GM18498 (cell line): ENCODE data around the gene OR52I2.

ENCODE experiments used
- ATAC-seq: cut with Tn5 transposase; IDR thresholded peaks from one replicate; pipeline ENCODE4 v1.9.1; 2021; ENCODE audit warnings: mild to moderate bottlenecking, moderate library complexity; ENCODE audit not compliant: unreplicated experiment

The OR52I2 gene

DNA sequence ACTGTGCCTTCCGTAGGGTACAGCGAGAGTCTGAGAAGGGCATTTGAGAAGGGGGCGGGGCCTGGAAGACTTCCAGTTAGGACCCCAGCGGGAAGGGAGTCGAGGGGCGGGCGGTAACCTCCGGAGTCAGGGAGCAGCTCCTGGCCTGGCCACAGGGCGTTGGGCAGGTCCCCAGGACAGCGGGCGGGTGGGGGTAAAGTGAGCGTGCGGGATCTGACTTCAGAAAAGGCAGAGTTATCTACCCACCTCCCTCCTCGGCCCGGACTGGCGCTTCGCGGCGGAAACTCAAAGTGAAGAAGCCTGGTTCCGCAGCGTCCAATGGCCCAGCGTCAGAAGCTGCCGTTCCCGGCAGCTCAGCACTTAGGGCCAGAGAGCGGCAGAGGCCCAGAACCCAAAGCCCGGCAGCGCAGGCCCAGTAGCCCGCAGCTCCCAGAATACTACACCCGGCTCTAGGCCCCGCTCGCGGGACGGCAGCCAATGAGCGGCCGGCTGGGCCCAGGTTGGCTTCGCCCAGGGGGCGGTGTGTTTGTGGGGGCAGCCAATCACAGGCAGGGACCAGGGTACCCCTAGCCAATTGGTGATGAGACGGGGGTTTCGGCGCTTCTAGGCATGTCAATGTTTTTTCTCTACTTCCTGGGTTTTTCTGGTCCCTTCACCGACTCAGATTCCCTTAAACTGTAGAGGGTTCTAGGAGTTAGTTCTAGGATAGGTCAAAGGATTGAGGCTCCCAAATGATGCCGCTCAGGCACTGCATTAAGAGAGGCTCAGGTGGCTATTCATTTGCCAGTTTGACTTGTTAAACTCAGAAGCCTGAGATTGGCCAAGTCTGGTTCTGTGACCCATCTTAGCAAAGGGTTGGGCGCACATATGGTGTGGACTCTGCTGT is 26.5 kb downstream of the OR52I2 start, which contains the start of gene TRIM68:
Gene TRIM68 (minus strand): TSS at position 451 of the 886 bp plus-strand sequence. CDS start 2,727 bp downstream, outside the sequence.
- peak; percentile 100 for ATAC-seq

- no peak for ATAC-seq
Observed at GRCh38 chr11:4610258-4610935, 28.9 kb downstream of the OR52I2 start.

- no peak for ATAC-seq
Observed at GRCh38 chr11:4611986-4612385, 30.4 kb downstream of the OR52I2 start.

GRCh38 chr11:4615856-4616444 is 34.4 kb downstream of the OR52I2 start:
- no peak for ATAC-seq

DNA sequence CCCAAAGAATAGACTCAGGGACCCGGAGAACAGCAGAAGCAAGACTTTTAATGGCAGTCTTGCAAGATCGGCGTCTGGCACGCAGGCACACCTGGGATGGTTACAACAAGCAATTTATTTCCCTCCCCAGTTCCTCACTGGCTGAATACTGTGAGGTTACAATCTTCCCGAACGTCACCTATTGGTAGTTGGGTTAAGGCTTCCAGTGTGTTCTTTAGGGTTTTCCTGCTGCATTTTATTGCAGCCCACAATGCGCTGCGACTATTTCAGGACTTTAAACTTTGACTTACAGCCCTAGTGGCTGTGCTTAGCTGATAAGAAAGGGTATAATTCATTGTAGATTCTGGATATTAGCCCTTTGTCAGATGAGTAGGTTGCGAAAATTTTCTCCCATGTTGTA is 38.0 kb downstream of the OR52I2 start:
- ATAC-seq: no peak

DNA sequence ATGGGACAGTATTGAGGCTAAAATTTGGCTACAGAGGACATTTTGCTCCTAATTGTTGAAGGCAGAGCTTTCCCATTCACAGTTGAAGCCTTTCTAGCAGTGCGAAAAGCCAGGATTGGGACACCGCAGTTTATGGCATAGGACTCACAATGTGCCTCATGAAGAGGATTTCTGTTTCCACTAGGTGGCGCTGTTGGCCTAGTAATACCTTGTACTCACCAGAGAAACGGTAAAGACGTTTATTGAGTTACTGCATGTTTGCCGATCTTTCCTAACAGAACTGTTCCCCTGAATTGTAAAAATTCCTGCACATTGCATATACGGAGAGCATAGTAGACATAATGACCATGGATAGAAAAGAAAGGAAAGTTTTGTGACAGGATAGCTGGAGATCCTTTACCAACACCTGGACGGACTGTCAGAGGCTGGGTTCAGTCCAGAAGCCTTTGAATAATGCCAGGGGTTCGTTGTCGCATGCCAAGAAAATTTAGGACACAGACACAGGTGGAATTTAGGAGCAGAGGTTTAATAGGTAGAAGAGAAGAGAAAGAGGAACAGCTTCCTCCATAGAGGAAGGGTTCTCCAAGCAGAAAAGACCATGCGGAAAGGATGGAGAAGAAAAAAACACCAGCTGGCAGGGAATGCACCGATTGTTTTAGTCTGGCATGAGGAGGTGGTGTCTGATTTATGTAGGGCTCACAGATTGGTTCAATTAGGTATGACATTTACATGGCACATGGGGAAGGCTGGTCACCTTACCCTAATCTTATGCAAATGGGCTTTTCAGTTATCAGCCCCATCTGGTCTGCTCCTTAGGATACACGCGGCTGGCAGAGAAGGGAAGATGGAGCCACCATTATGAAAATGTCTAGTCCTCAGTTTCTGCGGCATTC is 44.9 kb downstream of the OR52I2 start:
- peak; percentile 60 for ATAC-seq

GRCh38 chr11:4636136-4636535 is 54.6 kb downstream of the OR52I2 start:
- ATAC-seq: no peak

DNA sequence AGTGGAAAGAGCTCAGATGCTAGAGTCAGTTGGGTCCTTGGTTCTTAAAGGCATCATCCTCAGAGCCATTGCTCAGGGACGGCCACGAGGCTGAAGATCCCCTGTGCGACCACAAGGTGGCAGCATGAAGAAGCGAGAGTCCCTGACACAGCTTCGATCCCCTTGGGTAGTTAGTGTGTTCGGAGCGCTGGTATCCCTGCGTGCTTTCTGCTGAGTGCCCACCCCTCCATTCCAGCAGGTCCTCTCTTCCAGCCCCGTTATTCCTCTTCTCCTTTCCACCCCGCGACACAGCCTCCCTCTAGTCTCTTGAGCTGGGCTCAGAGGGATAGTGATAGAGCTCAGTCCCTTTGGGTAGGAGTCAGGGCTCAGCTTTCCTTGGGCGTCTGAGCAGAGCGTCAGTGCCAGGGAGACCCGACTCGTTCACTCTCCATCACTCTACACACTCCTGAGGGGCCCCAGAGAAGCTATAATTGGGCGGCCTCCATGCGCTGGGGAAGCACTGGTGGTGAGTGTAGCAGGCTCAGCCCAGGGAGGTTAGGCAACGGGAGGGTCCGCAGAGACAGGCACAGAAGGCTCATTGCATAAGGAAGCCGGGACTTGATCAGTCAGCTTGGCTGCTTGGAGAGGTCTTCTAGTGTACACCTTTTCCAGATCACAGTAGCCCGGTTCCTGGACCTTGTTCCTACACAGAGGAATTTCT is 55.6 kb downstream of the OR52I2 start, which contains the start of gene OR51D1:
Gene OR51D1 (plus strand): TSS at position 516 of the 700 bp plus-strand sequence. CDS start 2,314 bp downstream, outside the sequence.
- peak; percentile 99 for ATAC-seq

DNA sequence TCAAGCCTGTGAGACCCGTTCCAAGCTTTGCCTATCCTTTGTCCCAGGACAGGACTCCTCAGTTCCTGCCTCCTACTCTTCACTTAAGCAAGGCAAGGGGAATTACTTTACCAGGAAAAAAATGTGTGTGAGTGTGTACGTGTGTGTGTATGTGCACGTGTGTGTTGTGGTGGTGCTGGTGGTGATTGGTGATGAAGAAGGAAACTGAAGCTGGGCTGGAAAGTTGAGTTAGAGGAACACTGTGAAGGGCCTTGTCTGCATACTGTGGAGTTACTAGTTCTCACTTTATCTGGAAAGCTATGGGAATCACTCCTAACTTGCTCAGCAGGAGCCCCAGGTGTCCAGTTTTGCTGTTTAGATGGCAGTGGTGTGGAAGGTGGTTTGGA is 56.1 kb downstream of the OR52I2 start:
- ATAC-seq: no peak

DNA sequence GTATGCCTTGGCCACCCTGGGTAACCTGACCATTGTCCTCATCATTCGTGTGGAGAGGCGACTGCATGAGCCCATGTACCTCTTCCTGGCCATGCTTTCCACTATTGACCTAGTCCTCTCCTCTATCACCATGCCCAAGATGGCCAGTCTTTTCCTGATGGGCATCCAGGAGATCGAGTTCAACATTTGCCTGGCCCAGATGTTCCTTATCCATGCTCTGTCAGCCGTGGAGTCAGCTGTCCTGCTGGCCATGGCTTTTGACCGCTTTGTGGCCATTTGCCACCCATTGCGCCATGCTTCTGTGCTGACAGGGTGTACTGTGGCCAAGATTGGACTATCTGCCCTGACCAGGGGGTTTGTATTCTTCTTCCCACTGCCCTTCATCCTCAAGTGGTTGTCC is 58.4 kb downstream of the OR52I2 start:
- no peak for ATAC-seq

- ATAC-seq: no peak
Observed at GRCh38 chr11:4641501-4641900, 60.0 kb downstream of the OR52I2 start.

- ATAC-seq: no peak
Observed at GRCh38 chr11:4642043-4642442, 60.5 kb downstream of the OR52I2 start.
